Stimulated activated CD8-positive, alpha-beta memory T cell treated with anti-CD3 and anti-CD28 coated beads, Interleukin-12 subunit alpha, Interleukin-12 subunit beta, amount 100 ng/mL, for 1 hour (primary cell): Measurements from ENCODE around the gene RGS13.

ENCODE experiments used
- DNase-seq: peaks from one replicate; pipeline ENCODE4 v3.0.0-alpha.2; 2020; ENCODE audit warnings: low read depth

The RGS13 gene

GRCh38 chr1:192635939-192636338 lies at the start of gene RGS13:
TSS of gene RGS13 (plus strand) at chr1:192636147. CDS start at chr1:192644335, 8,188 bp downstream.
- no peak for DNase-seq

GRCh38 chr1:192587386-192588266 lies 48.3 kb upstream of the RGS13 start:
- no peak for DNase-seq

GRCh38 chr1:192588546-192588945 lies 47.4 kb upstream of the RGS13 start:
- no peak for DNase-seq

- DNase-seq = no peak
These were observed 46.1 kb upstream of the RGS13 start for GRCh38 chr1:192589813-192590212.

- DNase-seq = no peak
These were observed 43.4 kb upstream of the RGS13 start for GRCh38 chr1:192592517-192592916.

DNA sequence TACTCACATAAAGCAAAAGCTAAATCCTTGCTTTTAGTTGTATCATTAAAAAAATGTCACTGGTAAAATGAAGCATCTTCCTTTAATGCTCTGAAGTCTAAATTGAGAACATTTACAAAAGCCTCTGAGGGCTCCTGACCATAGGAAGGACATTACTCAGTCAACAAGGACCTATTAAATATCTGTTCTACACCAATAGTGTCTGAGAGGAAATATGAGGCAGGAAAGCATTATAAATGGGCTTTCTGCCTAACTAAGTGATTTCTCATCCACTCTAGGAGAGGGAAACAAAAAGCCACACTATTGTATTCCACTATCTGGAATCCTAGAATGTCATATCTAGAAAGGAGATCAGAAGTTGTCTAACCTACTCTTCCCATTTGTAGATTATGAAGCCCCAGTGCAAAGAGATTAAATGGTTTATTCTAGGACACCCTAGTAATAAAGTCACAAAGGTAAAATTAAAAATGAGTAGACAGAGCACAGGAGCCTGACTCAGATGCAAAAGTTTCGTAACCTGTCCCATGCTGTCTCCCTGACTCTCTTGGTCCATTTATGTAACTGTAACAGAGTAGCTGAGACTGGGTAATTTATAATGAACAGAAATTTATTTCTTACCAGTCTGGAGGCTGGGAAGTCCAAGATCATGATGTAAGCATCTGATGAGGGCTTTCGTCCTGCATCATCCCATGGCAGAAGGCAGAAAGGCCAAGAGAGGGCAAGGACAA lies 42.8 kb upstream of the RGS13 start:
- DNase-seq = no peak

DNA sequence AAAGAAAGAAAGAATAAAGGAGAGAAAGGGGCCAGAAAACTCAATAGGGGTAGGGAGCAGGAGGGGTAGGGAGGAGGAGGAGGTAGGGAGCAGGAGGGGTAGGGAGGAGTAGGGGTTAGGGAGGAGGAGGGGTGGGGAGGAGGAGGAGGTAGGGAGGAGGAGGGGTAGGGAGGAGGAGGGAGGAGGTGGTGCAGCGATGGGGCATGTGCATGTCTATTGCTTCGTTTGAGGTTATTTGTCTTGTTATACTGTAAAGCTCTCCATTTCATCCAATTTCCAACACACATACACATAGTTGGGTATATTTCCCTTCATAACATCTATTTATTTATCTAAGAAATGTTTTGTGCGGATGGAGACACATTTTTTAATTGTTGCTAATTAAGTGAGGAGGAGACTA lies 40.6 kb upstream of the RGS13 start:
- no peak for DNase-seq

DNA sequence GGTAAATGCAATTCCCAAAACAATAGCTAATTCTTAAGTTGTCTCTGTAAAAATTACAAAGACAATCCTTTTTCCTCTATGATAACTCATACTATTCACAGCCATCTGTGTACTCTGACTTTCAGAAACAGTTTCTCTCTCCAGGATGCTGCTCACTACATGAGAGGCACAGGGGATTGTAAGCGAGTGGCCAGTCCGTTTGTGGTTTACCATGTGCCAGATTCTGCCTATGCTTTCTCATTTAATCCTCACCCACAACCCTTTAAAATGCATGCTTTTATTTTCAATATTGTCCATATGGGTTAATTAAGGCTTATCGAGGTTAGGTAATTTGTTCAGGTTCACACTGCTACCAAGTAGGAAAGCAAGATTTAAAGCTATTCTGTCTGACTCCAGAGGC lies 37.4 kb upstream of the RGS13 start:
- DNase-seq = no peak

GRCh38 chr1:192600275-192600674 lies 35.7 kb upstream of the RGS13 start:
- DNase-seq = no peak

DNA sequence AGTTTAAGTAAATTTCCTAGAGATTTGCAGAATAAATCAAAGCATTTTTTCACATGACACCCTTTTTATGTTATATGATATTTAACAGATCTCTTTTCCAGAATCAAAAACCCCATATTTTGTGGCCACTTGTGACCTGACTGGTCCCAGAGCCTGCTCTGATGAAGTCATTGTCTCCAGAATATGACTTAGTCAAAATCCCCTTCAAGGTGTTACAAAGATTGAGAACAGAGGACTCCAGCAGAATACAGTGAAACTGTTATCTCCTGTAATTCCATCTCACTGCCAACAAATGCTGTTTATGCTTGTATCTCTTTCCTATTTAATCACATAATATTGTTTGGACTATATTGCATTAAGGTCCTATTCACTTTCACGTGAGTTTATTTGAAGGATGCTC lies 34.8 kb upstream of the RGS13 start:
- DNase-seq = no peak

DNA sequence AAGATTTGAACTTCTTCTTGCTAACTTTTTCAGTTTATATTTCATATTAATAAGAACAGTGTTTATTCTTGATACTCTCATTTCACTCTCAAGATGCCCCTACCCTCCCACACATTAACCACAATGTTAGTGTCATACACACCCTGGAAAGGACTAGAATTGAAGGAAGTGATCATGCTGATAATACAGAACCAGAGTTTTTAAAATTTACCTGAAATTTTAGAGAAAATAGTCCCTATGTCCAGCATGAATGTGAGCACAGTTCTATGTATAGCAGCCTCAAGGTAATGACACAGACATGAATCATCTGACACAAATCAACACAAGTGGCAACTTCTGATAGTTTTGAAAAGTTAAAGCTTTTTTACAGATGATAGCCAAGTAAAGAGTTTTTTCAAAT lies 34.4 kb upstream of the RGS13 start:
- DNase-seq = no peak

- no peak for DNase-seq
These were observed 33.2 kb upstream of the RGS13 start for GRCh38 chr1:192602757-192603156.

- DNase-seq = no peak
These were observed 32.6 kb upstream of the RGS13 start for GRCh38 chr1:192603218-192603787.

GRCh38 chr1:192604979-192605620 lies 30.8 kb upstream of the RGS13 start:
- DNase-seq = no peak

GRCh38 chr1:192608671-192609070 lies 27.3 kb upstream of the RGS13 start:
- no peak for DNase-seq

DNA sequence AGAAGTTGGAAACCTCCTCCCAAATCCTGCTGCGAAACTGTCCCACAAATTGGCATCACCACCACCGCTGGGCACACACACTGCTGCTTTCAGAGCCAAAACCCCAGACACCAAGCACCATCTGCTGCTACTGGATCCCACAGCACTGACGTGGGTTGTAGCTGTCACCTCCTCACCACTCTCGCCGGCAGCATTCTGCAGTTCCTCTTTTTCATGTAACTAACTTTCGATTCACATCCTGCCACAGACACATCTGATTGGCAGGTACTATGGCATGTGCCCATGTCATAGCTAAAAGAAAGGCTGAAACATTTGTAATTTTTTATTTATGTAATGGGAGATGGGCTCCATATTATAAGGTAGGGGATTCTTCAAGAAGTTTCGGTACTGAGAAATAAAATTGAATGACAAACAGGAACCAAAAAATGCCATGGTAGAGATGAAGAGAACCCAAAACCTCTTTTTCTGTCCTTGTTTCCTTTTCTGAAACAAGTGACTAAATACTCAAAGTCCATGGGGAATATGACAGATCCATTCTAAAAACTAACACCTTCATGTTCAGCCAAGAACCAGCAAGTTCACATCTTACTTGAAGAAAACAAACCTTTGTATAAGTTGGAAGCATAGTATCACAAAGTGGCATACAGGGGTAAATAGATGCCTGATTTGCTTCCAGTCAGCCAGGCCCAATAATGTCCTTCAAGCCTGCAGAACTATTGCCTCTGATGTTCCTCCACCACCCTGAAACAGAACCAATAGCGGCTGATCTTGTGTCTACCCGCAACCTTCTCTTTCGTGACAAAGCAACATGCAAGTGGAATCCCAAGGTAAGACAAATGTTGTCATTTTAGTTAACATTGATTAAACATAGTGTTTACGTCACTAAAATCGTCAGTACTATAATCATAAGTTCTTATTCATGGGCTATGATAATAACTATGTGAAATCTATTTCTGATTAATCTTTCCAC lies 26.6 kb upstream of the RGS13 start:
- peak; percentile 20 for DNase-seq

DNA sequence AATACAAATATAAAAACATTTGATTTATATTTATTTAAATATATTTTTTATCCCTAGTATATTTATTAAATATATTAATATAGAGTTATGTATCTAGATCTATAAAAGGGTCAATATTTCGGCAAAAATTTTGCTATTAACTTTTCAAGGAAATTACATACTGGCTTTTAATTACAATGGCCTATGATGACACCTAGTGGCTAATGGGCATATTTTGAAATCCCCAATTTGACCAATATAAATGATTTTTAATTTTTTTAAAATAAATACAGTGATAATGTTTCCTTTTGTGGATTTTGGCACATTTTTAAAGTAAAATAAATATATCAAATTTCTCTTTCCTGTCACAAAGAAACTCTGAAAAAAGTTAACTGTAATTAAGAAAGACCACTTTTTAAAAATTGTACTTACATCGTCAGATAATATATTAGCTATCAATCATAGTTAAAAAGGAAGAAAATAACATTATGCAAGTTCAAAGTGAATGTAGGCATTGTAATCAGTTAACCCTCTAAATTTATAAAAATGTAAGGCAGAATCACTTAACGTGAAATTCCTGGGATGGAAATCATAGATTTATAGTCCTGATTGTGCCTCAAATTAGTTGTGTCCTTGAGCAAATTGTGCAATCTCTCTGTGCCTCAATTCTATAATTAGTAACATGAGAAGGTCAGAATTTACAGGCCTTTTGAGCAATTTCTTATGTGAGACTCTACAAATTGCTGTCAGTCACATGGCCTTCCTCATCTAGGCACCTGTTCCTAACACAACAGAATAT lies 25.6 kb upstream of the RGS13 start:
- DNase-seq = no peak

- no peak for DNase-seq
These were observed 20.9 kb upstream of the RGS13 start for GRCh38 chr1:192615055-192615454.

DNA sequence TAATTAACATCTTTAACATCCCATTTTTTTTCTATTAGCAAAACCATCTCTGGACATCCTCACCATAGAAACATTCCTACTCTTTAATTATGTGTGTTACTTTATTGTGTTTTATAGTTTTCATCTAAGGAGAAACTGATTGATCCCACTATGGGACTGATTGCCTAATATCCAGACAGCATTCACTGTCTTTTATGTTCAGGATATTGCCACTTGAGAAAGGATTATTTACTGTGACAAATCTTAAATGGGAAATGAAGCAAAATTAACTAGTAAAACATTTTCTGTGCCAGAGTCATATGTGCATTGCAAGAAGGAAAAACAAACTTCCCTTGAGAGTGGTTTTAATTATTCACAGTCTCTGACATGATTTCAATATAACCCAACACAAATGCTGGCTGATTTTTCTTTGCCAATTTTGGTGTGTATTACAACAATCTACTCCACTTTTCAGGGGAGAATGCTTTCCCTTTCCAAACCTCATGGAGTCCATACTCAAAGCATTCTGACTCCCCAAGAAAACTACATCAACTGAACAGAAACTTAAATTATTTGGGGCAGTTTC lies 15.8 kb upstream of the RGS13 start:
- DNase-seq = no peak
